ENCODE data around the gene RSF1. TPM values are rescaled to one million over a fixed set of nuclear protein-coding genes. Genes with fewer than 3 reads are reported as not detected.

Gene RSF1
- total RNA-seq, 1 experiment from 2014 or later = 12.3 TPM

- no peaks in the 10 kb centered on the region for H3K27me3 ChIP-seq (ENCODE audit: control insufficient read depth, insufficient read depth, low read length)
- no peak for DNase-seq
- no peak overlapping the region for H3K4me3 ChIP-seq (ENCODE audit: insufficient read depth, low read depth, low read length)
- H3K36me3 ChIP-seq (replicated peaks; ENCODE audit: control insufficient read depth, insufficient read depth, low read length) = no peaks in the 10 kb centered on the region
Measured at GRCh38 chr11:77750394-77751156, 69.9 kb downstream of the RSF1 start.

DNA sequence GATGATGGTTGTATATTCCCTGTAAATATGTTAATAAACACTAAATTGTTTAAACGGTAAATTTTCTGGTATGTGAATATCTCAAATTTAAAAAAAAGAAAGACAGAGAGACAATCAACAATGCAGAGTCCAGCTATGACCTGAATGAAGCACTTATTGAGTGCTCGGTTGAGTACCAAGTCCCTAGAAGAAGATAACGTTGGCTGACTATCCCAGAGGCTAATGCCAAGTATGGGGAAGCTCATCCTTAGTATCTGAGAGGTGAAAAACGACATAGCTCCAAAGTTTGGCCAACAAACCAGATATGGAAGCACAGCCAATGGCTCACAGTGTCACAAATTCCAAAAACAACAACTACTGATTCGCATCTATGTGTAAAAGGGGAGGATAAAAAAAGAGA is 71.3 kb downstream of the RSF1 start:
- no peaks in the 10 kb centered on the region for H3K36me3 ChIP-seq (replicated peaks; ENCODE audit: control insufficient read depth, insufficient read depth, low read length)
- no peak for DNase-seq
- H3K27me3 ChIP-seq (ENCODE audit: control insufficient read depth, insufficient read depth, low read length) = no peaks in the 10 kb centered on the region
- no peak overlapping the region for H3K4me3 ChIP-seq (ENCODE audit: insufficient read depth, low read depth, low read length)

DNA sequence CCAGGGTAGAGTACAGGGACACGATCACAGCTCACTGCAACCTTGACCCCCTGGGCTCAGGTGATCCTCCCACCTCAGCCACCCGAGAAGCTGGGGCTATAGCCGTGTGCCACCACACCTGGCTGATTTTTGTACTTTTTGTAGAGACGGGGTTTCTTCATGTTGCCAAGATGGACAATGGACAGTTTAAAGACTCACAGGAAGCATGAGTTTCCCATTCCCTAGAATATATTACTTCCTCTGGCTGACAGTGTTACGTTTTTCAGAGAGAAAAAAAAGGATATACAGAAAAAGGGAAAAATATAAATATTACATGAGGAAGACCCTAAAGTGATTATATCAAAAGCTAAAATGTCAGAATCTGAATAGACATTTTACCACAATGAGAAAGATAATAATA is 72.3 kb downstream of the RSF1 start:
- no peaks in the 10 kb centered on the region for H3K27me3 ChIP-seq (ENCODE audit: control insufficient read depth, insufficient read depth, low read length)
- DNase-seq = no peak
- H3K36me3 ChIP-seq (replicated peaks; ENCODE audit: control insufficient read depth, insufficient read depth, low read length) = no peaks in the 10 kb centered on the region
- H3K4me3 ChIP-seq (ENCODE audit: insufficient read depth, low read depth, low read length) = no peak overlapping the region

DNA sequence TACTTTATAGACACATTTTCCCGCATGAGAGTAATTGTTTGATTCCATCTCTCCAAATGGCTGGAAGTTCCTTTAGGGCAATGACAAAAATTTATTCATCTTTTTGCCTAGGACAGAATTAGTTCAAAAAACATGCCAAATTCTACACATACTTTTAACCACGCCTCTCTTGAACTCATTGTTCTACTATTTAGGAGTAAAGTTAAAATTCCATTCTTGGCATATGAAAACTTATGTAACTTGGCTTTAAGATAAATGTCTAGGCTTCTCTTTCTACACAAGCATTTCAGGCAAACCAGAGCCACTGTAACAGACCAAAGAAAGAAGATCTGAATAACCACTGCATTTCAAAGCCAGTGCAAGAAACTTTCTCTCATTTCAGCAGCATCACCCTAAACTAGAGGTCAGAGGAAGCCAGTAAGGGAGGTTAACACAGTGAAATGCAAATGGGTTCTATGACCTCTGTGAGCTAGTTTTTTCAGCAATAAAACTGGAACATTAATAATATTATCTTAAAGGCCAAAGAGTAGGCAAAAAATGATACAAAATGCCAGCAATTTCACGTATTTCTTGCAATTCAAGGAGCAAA is 73.0 kb downstream of the RSF1 start:
- Histone ChIP-seq H3K4me3 (ENCODE audit: insufficient read depth, low read depth, low read length) (no peak overlapping the region), H3K36me3 (replicated peaks; ENCODE audit: control insufficient read depth, insufficient read depth, low read length) (no peaks in the 10 kb centered on the region), H3K27me3 (ENCODE audit: control insufficient read depth, insufficient read depth, low read length) (no peaks in the 10 kb centered on the region)
- no peak for DNase-seq

GRCh38 chr11:77736473-77736872 is 84.0 kb downstream of the RSF1 start:
- H3K4me3 ChIP-seq (ENCODE audit: insufficient read depth, low read depth, low read length) = no peak overlapping the region
- peaks cover 5% of the 10 kb centered on the region for H3K36me3 ChIP-seq (replicated peaks; ENCODE audit: control insufficient read depth, insufficient read depth, low read length)
- DNase-seq = no peak
- H3K27me3 ChIP-seq (ENCODE audit: control insufficient read depth, insufficient read depth, low read length) = no peaks in the 10 kb centered on the region

DNA sequence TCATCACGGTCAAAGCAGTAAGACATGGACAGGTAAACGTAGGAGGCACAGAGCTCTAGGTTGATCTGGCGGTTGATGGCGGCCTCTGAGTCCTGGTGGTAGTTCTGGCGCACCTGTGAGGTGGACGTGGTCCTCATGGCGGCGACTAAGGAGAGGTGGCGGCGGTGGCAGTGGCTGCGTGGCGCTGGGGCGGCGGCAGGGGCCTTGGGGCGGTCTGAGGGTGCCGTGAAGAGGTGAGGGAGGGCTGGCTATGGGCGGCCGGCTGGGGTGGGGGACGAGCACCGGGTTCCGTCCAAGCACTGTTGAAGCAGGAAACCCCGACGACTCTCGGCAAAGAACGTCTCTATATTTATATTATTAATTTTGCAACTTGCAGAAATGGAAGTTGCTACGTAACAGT is 85.6 kb downstream of the RSF1 start:
- H3K4me3 ChIP-seq (ENCODE audit: insufficient read depth, low read depth, low read length) = no peak overlapping the region
- no peak for DNase-seq
- no peaks in the 10 kb centered on the region for H3K27me3 ChIP-seq (ENCODE audit: control insufficient read depth, insufficient read depth, low read length)
- peaks cover 4% of the 10 kb centered on the region for H3K36me3 ChIP-seq (replicated peaks; ENCODE audit: control insufficient read depth, insufficient read depth, low read length)

DNA sequence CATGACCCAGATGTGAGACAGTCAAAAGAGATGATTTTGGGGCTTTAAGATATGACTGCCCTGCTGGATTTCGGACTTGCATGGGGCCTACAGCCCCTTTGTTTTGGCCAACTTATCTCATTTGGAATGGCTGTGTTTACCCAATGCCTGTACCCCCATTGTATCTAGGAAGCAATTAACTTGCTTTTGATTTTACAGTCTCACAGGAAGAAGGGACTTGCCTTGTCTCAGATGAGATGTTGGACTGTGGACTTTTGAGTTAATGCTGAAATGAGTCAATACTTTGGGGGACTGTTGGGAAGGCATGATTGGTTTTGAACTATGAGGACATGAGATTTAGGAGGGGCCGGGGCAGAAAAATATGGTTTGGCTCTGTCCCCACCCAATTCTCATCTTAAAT is 88.4 kb downstream of the RSF1 start:
- H3K36me3 ChIP-seq (replicated peaks; ENCODE audit: control insufficient read depth, insufficient read depth, low read length) = peaks cover 4% of the 10 kb centered on the region
- H3K4me3 ChIP-seq (ENCODE audit: insufficient read depth, low read depth, low read length) = no peak overlapping the region
- H3K27me3 ChIP-seq (ENCODE audit: control insufficient read depth, insufficient read depth, low read length) = no peaks in the 10 kb centered on the region
- no peak for DNase-seq

- no peak for DNase-seq
- no peak overlapping the region for H3K4me3 ChIP-seq (ENCODE audit: insufficient read depth, low read depth, low read length)
- H3K36me3 ChIP-seq (replicated peaks; ENCODE audit: control insufficient read depth, insufficient read depth, low read length) = peaks cover 4% of the 10 kb centered on the region
- H3K27me3 ChIP-seq (ENCODE audit: control insufficient read depth, insufficient read depth, low read length) = no peaks in the 10 kb centered on the region
Measured at GRCh38 chr11:77730789-77731188, 89.7 kb downstream of the RSF1 start.

DNA sequence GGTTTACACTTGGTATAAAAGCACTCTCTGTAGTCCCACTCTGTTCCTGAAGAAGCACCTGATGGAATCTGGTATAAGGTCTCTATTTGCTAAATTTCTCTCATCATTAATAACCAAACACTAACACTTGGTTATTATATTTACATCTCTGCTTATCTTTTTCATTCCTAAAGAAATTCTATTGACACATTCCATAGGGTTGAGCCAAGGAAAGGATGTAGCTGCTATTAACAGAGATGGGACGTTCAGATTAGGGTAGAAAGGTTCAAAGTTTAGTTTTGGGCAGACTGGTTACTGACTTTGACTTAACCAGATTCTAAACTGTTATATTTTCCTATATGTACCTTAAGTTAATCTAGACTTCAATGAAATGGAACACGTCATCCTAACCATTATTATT is 91.5 kb downstream of the RSF1 start:
- Histone ChIP-seq H3K36me3 (replicated peaks; ENCODE audit: control insufficient read depth, insufficient read depth, low read length) (peaks cover 7% of the 10 kb centered on the region), H3K4me3 (ENCODE audit: insufficient read depth, low read depth, low read length) (no peak overlapping the region), H3K27me3 (ENCODE audit: control insufficient read depth, insufficient read depth, low read length) (no peaks in the 10 kb centered on the region)
- DNase-seq = no peak

- DNase-seq = no peak
- Histone ChIP-seq H3K27me3 (ENCODE audit: control insufficient read depth, insufficient read depth, low read length) (no peaks in the 10 kb centered on the region), H3K36me3 (replicated peaks; ENCODE audit: control insufficient read depth, insufficient read depth, low read length) (peaks cover 7% of the 10 kb centered on the region), H3K4me3 (ENCODE audit: insufficient read depth, low read depth, low read length) (no peak overlapping the region)
Measured at GRCh38 chr11:77728203-77728786, 92.2 kb downstream of the RSF1 start.

DNA sequence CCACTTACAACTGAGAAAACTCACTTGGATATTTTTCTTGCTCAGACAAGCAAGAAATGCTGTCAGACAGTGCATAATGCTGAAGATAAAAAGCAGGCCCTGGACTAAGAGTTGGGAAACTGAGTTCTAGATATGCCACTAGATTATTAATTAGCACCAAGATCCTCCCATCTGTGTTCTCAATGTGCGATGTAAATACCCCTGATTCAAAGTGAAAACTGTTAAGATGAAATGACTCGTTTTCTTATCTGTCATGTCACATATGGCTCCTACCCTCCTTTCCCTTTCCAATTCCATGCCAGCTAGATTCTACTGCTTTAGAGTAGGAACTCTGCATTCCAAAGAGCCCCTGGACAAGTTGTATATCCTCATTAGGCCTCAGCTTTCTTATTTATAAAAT is 94.0 kb downstream of the RSF1 start:
- peaks cover 5% of the 10 kb centered on the region for H3K36me3 ChIP-seq (replicated peaks; ENCODE audit: control insufficient read depth, insufficient read depth, low read length)
- H3K4me3 ChIP-seq (ENCODE audit: insufficient read depth, low read depth, low read length) = no peak overlapping the region
- no peak for DNase-seq
- no peaks in the 10 kb centered on the region for H3K27me3 ChIP-seq (ENCODE audit: control insufficient read depth, insufficient read depth, low read length)

GRCh38 chr11:77725433-77725832 is 95.1 kb downstream of the RSF1 start:
- no peak overlapping the region for H3K4me3 ChIP-seq (ENCODE audit: insufficient read depth, low read depth, low read length)
- H3K36me3 ChIP-seq (replicated peaks; ENCODE audit: control insufficient read depth, insufficient read depth, low read length) = peaks cover 3% of the 10 kb centered on the region; the same call in 1 of the 2 replicates
- H3K27me3 ChIP-seq (ENCODE audit: control insufficient read depth, insufficient read depth, low read length) = no peaks in the 10 kb centered on the region
- no peak for DNase-seq

- H3K4me3 ChIP-seq (ENCODE audit: insufficient read depth, low read depth, low read length) = no peak overlapping the region
- no peak for DNase-seq
- H3K27me3 ChIP-seq (ENCODE audit: control insufficient read depth, insufficient read depth, low read length) = no peaks in the 10 kb centered on the region
- peaks cover 3% of the 10 kb centered on the region; the same call in 1 of the 2 replicates for H3K36me3 ChIP-seq (replicated peaks; ENCODE audit: control insufficient read depth, insufficient read depth, low read length)
Measured at GRCh38 chr11:77724636-77725035, 95.9 kb downstream of the RSF1 start.

DNA sequence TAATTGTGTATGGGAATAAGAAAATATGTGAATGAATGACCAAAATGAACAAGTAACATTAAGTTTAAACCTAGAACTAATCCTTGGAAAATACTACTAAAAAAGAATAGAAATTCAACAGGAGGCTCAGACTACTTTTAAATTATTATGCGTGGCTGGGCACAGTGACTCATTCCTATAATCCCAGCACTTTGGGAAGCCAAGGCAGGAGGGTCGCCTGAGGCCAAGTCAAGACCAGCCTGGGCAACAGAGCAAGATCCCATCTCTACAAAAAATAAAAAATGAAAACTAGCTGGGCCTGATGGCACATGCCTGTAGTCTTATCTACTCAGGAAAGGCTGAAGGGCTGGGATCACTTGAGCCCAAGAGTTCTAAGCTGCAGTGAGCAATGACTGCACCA is 97.5 kb downstream of the RSF1 start:
- no peak overlapping the region for H3K4me3 ChIP-seq (ENCODE audit: insufficient read depth, low read depth, low read length)
- H3K27me3 ChIP-seq (ENCODE audit: control insufficient read depth, insufficient read depth, low read length) = no peaks in the 10 kb centered on the region
- no peak for DNase-seq
- H3K36me3 ChIP-seq (replicated peaks; ENCODE audit: control insufficient read depth, insufficient read depth, low read length) = peaks cover 3% of the 10 kb centered on the region; the same call in 1 of the 2 replicates

DNA sequence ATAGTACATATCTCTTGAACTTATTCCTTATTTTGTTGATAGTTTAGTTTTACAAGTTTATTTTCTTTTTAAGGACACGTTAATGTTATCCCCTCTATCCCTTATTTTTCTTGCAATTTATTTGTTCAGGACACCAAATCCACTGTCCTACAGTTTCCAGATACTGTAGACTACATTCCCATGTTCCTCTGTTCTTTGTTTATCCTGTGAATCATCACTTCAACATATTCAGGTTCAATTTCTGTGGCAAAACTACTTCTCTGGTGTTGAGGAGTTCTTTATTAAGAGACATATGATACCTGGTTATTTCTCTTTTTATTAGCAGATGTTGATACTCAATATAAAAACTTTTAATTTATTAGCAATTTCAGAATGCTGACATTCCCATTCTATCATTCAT is 110.2 kb downstream of the RSF1 start:
- H3K27me3 ChIP-seq (ENCODE audit: control insufficient read depth, insufficient read depth, low read length) = no peaks in the 10 kb centered on the region
- H3K4me3 ChIP-seq (ENCODE audit: insufficient read depth, low read depth, low read length) = no peak overlapping the region
- H3K36me3 ChIP-seq (replicated peaks; ENCODE audit: control insufficient read depth, insufficient read depth, low read length) = no peaks in the 10 kb centered on the region
- no peak for DNase-seq
